Peyer's patch (tissue), 4 donors: ENCODE data around the gene GTF3C5.

Source experiments
- POLR2A ChIP-seq, 2 donors: fragments of 450-650 bp; IDR thresholded peaks; one replicate each; pipeline ENCODE4 v1.5.1; 2017; ENCODE audit warnings: antibody characterized with exemption in 2 of 2, mild to moderate bottlenecking in 2 of 2, moderate library complexity in 2 of 2
- TF ChIP-seq, protein P1 (sequence below), 6 experiments: fragments of 450-650 bp in 4 of 6; fragments of 200-600 bp in 2 of 6; sonication (generic) in 1 of 6; IDR thresholded peaks; one replicate each; pipeline ENCODE4 v1.5.1; 2017 to 2019; ENCODE audit warnings: antibody characterized with exemption in 6 of 6, mild to moderate bottlenecking in 3 of 6, moderate library complexity in 1 of 6

- TF ChIP-seq, protein P1, sequence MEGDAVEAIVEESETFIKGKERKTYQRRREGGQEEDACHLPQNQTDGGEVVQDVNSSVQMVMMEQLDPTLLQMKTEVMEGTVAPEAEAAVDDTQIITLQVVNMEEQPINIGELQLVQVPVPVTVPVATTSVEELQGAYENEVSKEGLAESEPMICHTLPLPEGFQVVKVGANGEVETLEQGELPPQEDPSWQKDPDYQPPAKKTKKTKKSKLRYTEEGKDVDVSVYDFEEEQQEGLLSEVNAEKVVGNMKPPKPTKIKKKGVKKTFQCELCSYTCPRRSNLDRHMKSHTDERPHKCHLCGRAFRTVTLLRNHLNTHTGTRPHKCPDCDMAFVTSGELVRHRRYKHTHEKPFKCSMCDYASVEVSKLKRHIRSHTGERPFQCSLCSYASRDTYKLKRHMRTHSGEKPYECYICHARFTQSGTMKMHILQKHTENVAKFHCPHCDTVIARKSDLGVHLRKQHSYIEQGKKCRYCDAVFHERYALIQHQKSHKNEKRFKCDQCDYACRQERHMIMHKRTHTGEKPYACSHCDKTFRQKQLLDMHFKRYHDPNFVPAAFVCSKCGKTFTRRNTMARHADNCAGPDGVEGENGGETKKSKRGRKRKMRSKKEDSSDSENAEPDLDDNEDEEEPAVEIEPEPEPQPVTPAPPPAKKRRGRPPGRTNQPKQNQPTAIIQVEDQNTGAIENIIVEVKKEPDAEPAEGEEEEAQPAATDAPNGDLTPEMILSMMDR (IDR thresholded peaks at IDR 0.05): no peak
- TF ChIP-seq POLR2A (IDR thresholded peaks at IDR 0.05): no peak
Measured at GRCh38 chr9:133080161-133080560, 49.4 kb downstream of the GTF3C5 start.
